ENCODE results near the gene RCHY1.

DNA sequence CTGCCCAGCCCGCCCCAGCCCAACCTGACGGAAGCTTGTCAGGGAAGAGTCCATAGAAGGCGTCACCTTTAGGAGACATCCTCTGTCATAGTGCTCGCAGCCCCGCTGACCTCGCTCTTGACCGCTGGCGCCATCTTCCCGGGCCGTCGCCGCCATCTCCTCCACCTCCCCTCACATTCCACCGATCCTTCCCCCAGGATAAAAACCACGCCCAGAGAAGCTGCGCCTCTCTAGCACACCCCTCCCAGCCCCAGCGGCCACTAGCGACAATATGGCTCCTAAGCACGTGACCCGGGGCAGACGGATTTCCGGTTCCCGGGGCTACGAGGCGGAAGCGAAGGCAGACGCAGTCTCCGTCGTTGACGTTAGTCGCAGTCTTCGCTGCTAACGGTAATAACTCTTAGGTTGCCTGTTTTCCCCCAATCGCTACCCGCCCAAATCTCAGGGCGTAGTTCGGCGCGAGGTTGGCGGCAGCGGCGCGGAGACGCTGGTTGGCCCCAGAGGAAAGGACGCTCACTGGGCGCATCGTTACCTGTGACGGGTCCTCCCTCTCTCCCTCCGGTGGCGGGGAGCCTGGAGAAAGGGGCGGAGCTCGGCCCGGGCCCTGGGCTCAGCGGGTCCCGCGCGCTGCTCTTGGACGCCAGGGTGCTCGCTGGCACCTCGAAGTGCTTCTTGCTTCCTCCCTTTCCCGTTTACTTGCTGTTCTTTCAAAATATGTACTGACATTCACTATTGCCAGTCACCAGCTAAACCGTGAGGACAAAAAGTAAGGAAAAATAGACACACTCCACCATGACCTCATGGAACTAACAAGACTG lies at the start of gene RCHY1, which contains the start of gene THAP6:
- TF ChIP-seq, protein P1, sequence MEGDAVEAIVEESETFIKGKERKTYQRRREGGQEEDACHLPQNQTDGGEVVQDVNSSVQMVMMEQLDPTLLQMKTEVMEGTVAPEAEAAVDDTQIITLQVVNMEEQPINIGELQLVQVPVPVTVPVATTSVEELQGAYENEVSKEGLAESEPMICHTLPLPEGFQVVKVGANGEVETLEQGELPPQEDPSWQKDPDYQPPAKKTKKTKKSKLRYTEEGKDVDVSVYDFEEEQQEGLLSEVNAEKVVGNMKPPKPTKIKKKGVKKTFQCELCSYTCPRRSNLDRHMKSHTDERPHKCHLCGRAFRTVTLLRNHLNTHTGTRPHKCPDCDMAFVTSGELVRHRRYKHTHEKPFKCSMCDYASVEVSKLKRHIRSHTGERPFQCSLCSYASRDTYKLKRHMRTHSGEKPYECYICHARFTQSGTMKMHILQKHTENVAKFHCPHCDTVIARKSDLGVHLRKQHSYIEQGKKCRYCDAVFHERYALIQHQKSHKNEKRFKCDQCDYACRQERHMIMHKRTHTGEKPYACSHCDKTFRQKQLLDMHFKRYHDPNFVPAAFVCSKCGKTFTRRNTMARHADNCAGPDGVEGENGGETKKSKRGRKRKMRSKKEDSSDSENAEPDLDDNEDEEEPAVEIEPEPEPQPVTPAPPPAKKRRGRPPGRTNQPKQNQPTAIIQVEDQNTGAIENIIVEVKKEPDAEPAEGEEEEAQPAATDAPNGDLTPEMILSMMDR (IDR thresholded peaks at IDR 0.05; ENCODE audit: extremely low read depth in 1 of 2, insufficient read depth in 1 of 2, low read depth in 1 of 2, low read length in 2 of 2) = no peak
- TF ChIP-seq MYC (IDR thresholded peaks at IDR 0.05; ENCODE audit: low read depth, low read length) (no peak), POLR2A (IDR thresholded peaks at IDR 0.05; ENCODE audit: low read depth, low read length) (peak; percentile 93), POLR2AphosphoS5 (IDR thresholded peaks at IDR 0.05; ENCODE audit: insufficient read depth, low read depth, low read length) (peak; percentile 80)

Data from endothelial cell of umbilical vein (primary cell).